DND-41 (cell line): ENCODE data around the gene SIPA1L2.

ENCODE experiments used
- CTCF ChIP-seq: IDR thresholded peaks from 2 replicates; pipeline ENCODE4 v1.5.1; 2012; ENCODE audit warnings: borderline replicate concordance, low read length, moderate library complexity, mild to moderate bottlenecking; ENCODE audit not compliant: poor library complexity, severe bottlenecking; ENCODE audit errors: extremely low read depth
- EZH2 ChIP-seq: IDR thresholded peaks from 3 replicates; pipeline ENCODE4 v1.6.1; 2012; ENCODE audit warnings: borderline replicate concordance, low read depth, mild to moderate bottlenecking, moderate library complexity, low read length, inconsistent platforms; ENCODE audit not compliant: severe bottlenecking

- no peak for TF ChIP-seq CTCF
- TF ChIP-seq EZH2 = no peak
Observed at GRCh38 chr1:232653789-232654188, 23.9 kb upstream of the SIPA1L2 start.
